ENCODE measurements around the gene ZDHHC14.

DNA sequence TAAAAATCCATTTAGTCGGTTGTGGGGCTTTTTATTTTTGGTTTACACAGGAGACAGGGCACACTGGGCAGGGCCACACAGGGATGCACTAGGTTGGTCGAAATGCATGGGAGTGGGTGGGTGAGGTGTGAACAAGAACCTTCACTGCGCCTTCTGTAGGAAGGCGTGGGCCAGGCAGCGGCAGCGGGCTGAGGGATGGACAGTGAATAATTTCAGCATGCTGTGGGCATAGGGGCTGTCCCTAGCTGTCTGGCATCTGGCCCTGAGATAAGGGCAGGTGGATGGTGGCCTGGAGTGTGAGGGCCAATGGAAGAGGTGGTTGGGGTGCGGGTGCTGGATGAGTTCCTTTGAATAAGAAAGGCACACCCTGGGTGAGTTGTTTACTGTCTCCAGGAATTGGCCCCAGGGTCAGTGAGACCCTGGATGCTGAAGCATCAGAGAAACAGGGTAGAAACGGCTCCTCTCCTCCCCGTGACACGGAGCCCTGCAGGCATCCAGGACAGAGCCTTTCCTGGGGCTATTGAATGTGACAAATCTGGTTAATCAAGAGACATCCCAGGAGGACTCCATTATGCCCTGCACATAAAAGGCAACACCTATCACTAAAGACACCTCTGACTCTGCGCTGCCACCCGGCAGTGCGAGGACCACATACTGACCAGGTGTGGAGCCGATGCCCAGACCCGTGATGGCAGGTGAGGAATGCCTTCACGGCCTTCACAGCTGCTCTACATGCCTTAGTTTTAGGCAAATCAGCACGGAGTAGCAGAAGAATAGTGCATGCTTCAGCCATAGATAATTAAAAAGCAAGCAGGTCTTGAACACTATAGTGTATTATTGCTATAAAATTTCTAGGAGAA lies 319.0 kb downstream of the ZDHHC14 start:
- no peak for TF ChIP-seq CTCF (conservative IDR thresholded peaks at IDR 0.05 in 1 of 2, IDR thresholded peaks at IDR 0.05 in 1 of 2; ENCODE audit: extremely low read depth in 1 of 2, insufficient read depth in 1 of 2, low read depth in 1 of 2, low read length in 2 of 2)
- TF ChIP-seq EZH2 (IDR thresholded peaks at IDR 0.05; ENCODE audit: borderline replicate concordance, low read length), result no peak
